Stimulated activated CD8-positive, alpha-beta memory T cell treated with anti-CD3 and anti-CD28 coated beads, Interleukin-7, amount 100 ng/mL, for 24 hours (primary cell): ENCODE data around the gene PUM1.

Source experiments
- DNase-seq: peaks from one replicate; pipeline ENCODE4 v3.0.0-alpha.2; 2020; ENCODE audit warnings: low read depth

The PUM1 gene

DNA sequence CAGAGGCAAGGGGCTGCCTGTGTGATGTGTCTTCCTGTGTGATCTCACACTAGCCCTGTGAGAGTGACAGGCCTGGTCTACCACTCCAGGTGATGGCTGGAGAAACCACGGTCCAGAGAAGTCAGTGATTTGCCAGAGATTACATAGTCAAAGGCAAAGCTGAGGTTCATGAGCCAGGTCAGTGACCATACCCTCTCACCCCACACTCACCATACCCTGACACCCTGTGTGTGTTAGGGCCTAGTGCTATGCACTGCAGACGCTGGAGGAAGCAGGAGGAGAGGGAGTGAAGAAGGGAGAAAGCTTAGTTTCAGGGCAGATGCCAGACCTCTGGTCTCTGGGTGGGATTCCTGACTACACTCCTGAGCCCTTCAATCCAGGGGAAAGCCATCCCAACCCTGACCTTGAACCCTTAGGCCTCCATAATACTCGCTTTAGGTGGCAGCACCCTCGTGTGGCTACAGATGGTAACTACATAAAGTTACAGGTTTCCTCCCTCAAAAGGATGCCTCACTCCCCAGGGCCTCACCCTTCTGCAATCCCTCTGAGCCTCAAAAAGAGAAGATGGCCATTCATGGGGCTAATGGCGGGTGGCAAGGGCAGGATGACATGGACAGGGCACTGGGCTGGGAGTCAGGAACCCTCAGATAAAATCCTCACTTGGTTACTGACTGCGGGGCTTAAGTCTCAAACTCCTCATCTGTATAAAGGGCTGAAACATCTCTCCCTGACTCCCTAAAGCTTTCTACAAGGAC lies 136.2 kb downstream of the PUM1 start:
- no peak for DNase-seq

DNA sequence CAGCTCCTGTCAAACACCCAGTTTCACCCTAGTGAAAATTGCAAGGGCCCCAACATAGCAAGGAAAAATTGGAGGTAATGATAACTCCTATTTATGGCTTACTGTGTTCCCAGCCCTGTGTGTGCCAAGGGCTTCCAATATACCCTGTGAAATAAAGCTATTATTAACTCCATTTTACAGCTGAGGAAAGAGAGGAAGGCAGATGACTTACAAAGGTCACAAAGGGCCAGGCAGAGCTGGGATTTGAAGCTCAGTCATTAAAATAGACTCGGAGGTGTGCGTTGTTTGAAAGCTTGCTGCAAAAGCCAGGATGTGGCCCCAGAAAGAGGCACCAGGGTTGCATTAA lies 136.8 kb downstream of the PUM1 start:
- DNase-seq: no peak

DNA sequence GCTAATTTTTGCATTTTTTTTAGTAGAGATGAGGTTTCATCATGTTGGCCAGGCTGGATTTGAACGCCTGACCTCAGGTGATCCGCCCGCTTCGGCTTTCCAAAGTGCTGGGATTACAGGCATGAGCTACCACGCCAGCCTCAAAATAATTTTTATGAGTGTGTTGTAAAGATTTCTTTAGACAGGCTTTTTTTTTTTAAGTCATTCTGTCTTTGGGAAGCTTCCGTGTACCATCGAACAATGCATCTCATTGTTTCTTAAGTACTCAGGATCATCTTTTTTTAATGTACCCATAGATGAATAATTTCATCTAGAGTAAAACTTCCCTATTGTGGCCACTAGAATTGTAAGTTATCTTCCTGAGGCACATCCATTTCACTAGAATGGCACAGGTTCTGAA lies 137.3 kb downstream of the PUM1 start:
- DNase-seq: no peak

DNA sequence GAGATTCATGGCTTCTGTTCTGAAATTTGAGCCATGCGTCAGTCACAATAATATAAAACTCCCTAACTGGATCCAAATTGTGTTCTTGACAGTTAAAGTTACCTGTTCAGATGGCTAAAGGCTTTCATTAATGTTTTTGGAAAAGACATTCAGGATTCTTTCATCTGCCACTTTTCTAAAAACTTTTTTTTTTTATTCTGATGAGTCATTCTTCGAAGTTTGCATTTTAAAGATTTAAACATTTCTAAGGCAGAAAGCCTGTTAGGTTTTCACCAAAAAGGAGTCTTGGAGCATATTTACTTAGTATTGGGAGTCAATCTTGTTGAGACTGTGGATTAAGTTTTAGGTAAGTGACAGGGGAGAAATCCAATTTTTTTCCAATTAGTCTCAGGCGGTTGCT lies 138.1 kb downstream of the PUM1 start:
- DNase-seq: no peak

DNA sequence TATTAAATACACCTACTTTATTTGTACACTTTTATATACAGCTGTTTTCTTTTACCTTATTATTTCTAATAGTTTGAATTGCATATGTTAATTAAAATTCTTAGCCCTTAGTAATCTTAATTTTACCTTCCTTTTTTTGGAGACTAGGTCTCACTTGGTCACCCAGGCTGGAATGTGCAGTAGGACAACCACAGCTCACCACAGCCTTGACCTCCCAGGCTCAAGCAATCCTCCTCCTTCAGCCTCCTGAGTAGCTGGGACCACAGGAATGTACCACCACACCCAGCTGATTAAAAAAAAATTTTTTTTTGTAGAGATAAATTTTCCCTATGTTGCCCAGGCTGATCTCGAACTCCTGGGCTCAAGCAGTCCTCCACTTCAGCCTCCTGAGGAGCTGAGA lies 141.9 kb downstream of the PUM1 start:
- DNase-seq: no peak

DNA sequence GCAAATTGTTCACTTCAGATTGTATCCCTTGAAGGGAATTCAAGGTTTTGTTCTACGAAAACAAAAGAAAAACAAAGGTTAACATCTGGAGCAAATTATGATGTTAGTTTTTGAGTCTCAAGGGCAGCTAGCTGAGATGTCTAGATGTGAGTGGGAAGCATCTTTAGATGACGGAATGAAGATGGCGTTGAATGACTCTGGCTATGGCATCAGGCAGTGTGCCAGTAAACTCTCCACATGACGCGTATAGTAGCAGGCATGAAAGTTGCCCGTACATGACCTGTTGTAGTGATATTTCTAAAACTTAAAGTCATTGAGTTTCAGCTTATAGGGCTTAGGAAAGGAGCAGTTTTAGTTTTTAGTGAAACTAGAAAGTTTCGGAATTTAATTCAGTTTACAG lies 144.7 kb downstream of the PUM1 start:
- DNase-seq: no peak

DNA sequence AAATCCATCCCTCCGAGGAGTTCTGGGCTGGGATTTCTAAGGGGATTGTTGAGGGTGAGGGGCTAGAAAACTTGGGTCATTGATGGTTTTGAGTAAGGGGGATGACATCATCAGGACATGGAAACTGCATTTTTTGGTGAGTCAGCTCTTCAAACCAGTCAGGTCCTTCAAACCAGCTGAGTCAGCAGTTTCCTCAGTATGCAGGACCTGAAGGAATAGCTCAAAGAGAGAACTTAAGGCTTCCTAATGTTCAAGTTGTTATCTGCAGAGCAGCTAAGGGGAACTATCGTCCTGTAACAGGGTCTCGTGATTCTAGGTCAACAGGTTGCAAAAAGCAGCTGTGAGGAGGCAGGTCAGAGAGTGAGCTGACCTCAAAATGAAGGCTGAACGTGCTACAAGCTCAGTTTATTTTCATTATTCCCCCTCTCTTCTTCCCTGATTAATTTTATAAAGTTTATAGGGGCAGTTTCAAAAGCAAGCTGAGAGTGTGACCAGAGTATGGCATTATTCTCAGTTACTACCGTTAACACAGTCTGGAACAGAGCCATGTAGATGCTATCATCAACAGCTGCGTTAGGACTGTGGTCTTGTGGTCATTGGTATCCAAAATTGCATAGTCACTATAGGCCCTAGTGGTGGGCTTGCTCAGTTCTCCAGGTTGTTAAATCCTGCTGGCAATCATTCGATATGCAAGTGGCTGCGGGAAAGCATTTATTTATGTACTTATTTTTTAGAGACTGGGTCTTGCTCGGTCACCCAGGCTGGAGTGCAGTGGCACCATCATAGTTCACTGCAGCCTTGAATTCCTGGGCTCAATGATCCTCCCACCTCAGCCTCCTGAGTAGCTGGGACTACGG lies 146.3 kb downstream of the PUM1 start:
- DNase-seq: no peak

DNA sequence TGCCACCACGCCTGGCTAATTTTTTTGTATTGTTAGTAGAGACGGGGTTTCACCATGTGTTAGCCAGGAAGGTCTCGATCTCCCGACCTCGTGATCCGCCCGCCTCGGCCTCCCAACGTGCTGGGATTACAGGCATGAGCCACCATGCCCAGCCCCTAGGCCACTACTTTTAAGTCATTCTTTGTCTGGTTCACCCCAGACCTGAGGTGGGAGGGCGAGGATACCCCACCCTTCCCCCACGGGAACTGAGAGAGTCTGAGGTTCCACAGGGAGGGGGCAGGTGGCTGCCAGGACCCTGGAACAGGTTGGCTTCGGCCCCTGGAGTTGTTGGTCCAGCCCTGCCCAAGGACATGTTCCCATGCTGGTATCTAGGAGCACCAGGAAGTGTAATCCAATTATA lies 149.2 kb downstream of the PUM1 start:
- DNase-seq: no peak

DNA sequence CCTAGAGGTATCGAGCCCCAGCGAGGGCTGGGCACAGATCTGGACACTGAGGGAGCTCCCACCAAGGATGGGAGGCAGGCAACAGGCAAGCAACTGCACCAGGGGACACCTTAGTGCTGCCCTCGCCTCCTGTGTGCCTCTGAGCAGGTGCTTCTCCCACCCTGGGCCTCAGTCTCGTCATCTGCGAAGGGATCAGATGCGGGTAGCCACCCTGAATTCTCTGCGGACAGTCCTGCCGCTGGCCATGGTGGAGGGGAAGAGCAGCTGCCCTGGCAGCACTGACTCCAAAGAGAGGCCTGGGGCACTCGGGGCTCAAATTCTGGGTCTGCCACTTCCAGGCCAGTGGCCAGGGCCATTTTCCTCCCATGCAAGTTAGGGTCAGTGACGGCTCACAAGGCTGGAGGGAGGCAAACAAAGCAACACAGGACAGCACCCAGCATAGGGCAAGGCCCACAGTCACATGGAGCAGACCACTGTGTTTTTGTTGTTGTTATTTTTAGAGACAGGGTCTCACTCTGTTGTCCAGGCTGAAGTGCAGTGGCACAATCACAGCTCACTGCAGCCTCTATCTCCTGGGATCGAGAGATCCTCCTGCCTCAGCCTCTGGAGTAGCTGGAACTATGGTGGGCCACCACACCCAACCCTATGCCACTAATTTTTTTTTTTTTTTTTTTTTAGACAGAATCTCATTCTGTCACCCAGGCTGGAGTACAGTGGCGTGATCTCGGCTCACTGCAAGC lies 149.9 kb downstream of the PUM1 start:
- DNase-seq: no peak

DNA sequence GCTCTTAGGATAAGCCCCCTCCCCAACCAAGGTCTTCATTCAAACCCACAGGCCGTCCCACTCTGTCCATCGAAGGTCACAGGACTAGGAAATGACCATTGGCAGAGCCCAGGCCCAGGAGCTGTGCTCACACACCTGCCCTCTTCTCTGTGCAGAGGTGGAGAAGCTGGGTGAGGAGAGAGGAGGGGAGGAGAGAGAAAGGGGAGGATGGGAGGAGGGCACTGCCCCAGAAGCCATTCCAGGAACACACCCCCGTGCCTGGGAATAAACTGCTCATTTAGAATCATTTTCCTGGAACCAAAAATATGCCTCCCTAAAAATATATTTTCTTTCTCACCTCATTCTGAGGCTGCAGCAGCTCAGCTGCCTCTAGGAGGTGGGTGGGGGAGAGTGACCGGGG lies 150.6 kb downstream of the PUM1 start:
- DNase-seq: no peak

DNA sequence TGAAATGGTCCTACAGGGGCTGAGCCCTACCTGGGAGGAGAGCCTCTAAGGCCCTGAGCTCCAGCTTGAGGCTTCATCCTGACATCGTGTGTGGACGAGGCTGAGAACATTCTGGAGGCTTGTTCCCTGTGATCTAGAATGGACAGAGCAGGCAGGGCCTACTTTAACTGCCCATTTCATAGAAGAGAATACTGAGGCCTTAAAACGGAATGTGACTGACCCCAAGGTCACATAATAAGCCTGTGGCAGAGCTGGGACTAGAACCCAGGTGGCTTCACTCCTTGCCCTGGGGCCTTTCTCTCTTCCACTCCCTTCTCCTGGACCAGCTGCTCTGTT lies 151.0 kb downstream of the PUM1 start:
- no peak for DNase-seq

DNA sequence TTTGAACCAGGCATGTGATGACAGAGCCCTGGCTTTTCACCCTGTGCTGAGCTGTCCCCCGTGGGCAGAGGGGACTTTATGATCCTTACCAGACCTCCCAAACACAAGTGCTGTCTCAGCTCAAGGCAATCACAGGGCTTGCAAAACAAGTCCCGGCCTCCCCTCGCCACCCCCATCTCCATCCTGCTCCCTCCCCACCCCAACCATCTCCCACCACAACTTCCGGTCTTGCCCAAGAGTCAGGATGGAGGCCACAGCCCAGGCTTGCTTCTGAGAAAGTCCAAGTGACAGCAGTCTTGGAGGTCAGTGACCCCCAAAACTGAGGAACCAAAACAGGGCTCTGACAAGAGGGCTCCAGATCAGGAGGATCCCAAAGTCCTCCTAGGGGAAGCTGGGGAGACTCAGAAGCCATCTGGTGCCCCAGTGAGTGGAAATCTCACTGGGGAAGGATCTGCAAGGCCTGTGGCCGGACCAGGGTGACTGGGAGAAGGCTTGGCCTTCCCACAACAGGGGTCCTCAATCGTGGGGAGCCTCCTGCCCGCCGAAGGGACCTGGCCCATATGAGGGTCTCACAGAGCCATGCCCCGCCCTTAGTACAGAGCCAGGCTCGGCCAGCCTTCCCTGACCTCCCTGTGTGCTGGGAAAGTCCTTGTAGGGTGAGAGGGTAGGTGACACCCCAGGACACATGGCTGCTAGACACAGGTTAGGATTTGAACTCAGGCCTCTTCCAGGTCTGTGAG lies 152.4 kb downstream of the PUM1 start:
- DNase-seq: no peak

DNA sequence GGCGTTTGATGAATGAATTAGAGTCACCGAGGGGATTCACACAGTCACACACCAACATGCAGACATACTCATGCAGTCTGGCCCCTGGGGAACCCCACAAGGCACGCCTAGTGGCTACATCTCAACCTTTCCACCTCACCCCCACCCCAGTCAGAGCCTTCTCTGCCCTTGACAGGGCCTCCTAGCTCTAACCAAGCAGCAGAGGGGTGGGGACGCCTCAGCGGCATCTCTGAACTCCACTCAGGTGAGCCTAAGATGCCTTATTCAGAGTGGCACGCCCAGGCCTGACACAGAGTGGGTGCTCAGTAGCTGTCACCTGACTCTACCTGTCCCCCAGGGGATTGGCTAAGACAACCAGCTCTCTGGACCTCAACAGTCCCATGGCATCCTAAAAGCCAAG lies 153.3 kb downstream of the PUM1 start:
- no peak for DNase-seq

DNA sequence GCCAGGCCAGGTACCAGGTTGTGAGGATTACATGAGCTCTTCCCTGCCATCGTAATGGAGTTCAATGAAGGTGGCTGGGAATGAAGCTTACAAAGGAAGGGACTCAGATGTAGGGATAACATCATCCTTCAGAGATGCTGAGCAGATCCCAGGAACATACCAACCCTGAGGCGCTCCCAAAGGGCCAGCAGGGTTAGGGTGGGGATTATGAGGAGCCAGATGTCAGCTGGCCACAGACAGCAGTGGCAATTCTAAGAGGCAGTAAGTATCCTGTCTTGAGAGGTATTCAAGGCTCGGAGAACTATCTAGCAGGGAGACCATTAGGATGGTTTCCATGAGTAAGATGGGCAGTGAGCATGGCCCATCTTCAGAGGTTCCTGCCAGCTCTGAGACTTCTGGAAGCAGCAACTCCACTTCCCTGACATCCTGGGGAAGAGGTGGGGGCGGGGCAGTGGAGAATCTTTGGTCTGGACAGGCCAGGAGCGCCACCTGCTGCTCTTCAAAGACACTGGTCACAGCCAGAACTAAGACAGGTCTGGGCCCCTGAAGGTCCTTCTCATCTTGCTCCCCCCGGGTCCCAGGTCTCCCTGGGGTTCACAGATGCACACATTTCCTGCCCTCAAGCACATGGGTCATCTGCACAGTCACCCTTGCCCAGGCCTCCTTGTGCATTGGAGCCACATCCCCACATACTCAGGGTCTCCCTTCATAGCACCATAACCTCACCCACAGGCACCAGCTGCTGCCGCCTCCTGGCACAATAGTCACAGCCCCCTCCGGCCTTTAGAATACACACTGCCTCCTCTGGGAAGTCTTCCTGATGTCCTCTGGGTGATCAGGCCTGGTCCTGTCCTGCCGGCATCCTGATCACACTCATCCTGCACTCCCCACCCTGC lies 154.2 kb downstream of the PUM1 start:
- peak; percentile 37 for DNase-seq

DNA sequence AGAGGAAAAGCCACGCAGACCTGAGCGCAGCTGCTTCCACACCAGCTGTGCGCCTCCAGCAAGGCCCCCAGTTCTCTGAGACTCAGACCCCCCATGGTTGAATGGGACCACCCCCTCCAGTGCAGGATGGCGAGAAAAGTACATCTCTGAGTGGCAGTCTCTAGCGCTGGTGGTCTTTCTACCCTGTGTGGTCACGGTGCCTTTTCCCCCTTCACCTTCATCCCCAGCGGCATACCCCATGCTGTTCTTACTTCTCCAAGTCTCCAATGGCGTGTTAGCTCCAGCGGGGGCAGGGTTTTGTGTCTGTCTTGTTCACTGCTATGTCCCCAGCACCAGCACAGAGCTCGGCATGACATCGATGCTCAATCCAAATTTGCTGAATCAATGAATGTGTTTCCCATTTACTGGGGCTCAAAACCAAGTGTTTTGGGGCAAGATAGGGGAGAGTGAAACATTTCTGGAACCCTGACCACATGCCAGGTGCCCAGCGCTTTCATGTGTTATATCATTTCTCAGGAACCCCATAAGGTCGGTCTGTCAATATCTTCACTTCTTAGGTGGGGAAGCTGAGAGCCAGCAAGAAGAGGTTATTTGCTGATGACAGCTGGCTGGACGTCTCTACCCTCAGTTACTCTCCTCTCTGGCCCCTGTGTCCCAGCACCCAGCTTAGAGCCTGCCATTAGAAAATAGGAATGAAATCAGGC lies 156.0 kb downstream of the PUM1 start:
- no peak for DNase-seq

DNA sequence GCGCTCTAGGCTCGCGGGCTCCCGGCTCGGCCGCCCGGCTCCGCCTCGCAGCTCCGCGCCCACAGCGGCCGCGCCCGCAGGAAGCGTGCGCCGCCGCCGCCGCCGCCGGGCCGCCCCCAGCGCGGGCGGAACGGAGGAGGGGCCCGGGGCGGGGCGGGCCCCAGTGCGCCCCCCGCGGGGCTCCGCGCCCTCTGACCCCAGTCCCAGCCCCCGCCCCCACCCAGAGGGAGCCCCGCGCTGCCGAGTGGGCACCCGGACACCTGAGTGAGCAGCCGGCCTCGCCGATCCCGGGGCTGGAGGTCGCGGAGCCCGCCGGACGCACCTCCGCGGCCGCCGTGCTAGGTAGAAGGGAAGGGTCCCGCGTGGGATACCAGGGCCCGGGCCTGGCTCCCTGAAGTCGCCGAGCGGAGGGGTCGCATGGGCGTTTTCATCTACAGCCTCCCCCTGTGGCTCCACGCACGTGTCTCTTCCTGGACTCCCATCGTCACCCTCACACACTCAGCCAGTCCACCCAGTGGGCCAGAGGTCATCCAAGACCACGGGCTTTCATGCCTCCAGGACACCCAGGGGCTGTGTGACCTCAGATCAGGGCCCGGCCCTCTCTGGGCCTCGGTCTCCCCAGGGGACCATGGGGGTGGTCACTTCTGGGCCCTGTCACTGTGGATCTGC lies 156.7 kb downstream of the PUM1 start, which contains the start of gene SDC3:
TSS of gene SDC3 (minus strand) at position 63 of the 669 bp plus-strand sequence. CDS start 172 bp downstream, outside the sequence.
- DNase-seq: no peak

DNA sequence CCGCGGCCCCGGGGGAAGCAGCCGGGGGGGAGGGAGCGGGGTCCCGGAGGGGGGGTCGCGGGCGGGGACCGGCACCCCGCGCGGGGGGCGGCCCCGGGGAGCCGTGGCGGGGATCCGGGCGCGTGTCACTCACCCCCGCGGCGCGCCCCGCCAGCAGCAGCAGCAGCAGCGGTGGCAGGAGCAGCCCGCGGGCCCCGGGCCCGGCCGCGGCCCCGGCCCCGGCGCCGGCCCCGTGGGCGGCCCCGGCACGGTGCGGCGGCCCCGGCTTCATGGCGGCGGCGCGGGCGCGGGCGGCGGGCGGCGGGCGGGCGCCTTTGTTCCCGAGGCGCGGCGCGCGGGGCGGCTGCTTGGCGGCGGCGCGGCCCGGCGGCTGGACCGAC lies 157.2 kb downstream of the PUM1 start:
- no peak for DNase-seq

DNA sequence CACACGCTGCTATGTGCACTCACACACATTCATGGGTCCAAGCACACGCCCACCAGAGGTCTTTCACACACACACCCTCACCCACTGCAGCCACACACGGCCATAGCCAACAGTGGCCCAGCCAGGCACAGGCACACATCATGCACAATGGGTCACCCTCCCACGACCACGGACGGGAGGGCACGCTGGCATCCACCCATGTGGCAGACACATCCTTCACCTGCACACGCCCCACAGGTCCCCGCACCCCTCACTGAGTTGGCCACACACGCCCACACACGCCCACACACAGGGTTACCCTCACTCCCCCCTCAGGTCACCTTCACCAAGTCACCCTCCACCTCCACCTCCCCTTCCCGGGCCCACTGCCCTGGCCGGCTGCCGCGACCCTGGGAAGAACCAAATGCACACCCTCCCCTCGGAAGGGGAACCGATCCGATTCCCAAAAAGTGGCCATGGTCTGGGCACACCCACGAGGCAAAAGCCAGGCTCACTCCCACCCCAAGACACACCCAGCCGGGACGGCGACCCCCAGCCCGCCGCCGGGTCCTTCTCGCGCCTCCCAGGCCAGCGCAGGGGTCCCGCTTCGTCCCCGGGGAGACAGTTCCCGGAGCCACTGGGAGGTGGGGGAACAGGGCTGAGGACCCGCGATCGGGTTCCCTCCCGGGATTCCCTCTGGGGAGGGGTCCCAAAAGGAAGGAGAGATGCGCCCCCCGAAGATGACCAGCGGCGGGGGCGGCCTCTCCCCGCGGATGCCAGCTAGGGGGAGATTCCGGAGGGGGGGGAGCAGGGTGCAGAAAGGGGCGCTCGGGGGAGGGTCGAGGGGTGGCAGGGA lies 157.8 kb downstream of the PUM1 start:
- DNase-seq: no peak
